SK-N-SH (cell line): Measurements from ENCODE around the gene KRT4. TPM values are rescaled to one million over a fixed set of nuclear protein-coding genes. Genes with fewer than 3 reads are reported as not detected.

Source experiments
- CTCF ChIA-PET: fragments of 300-600, 350-600 bp; formaldehyde crosslinking; extraction: SDS; loops from one replicate; lab custom pipeline; 2021; lab: Yijun Ruan, JAX
- POLR2A ChIA-PET: fragments of 350-600 bp; sonication (Branson Sonifier 250); formaldehyde crosslinking; extraction: SDS; loops from one replicate; lab custom pipeline; 2020; ENCODE audit warnings: antibody characterized with exemption, inconsistent platforms; lab: Yijun Ruan, JAX
- DNase-seq: peaks from one replicate; pipeline ENCODE4 v3.0.0; 2012
- H2AFZ ChIP-seq: fragments of 200-600 bp; sonication (generic); 2 replicates; pipeline ENCODE4 v1.8.1; 2016; ENCODE audit warnings: antibody characterized with exemption, mild to moderate bottlenecking, low read depth
- H3F3A ChIP-seq: fragments of 200-600 bp; sonication (generic); replicated peaks from 2 replicates; pipeline ENCODE3; 2016; ENCODE audit warnings: antibody characterized with exemption, mild to moderate bottlenecking; ENCODE audit not compliant: insufficient read depth
- H3K27ac ChIP-seq, 2 experiments: fragments of 200-500 bp in 1 of 2; fragments of 200-600 bp in 1 of 2; sonication (Bioruptor generic) in 1 of 2; sonication (generic), shearing (Covaris generic) in 1 of 2; 2 replicates each; pipeline versions ENCODE4 v1.5.1 to v1.6.1; 2014 to 2016; ENCODE audit warnings: low read depth in 2 of 2, inconsistent platforms in 1 of 2, low read length in 1 of 2, mild to moderate bottlenecking in 1 of 2, mixed read lengths in 1 of 2
- H3K27me3 ChIP-seq: fragments of 200-600 bp; sonication (generic), shearing (Covaris generic); 2 replicates; pipeline ENCODE4 v1.6.1; 2016; ENCODE audit warnings: mixed run types; ENCODE audit not compliant: insufficient read depth
- H3K36me3 ChIP-seq, 2 experiments: fragments of 200-500 bp in 1 of 2; fragments of 200-600 bp in 1 of 2; sonication (Bioruptor generic) in 1 of 2; sonication (generic) in 1 of 2; replicated peaks in 1 of 2; 2 replicates each; pipeline versions ENCODE3 to v1.5.1; 2014 to 2016; ENCODE audit warnings: low read length in 1 of 2, mild to moderate bottlenecking in 1 of 2; ENCODE audit not compliant: insufficient read depth in 2 of 2, control insufficient read depth in 1 of 2
- H3K4me1 ChIP-seq, 2 experiments: fragments of 200-500 bp in 1 of 2; fragments of 200-600 bp in 1 of 2; sonication (Bioruptor generic) in 1 of 2; sonication (generic), shearing (Covaris generic) in 1 of 2; 2 replicates each; pipeline versions ENCODE4 v1.5.1 to v1.6.1; 2014 to 2016; ENCODE audit warnings: low read depth in 1 of 2, low read length in 1 of 2, mixed run types in 1 of 2; ENCODE audit not compliant: insufficient read depth in 2 of 2, control insufficient read depth in 1 of 2
- H3K4me2 ChIP-seq: fragments of 200-600 bp; sonication (generic), shearing (Covaris generic); 2 replicates; pipeline ENCODE4 v1.6.1; 2017; ENCODE audit warnings: mixed run types
- H3K4me3 ChIP-seq, 2 experiments: fragments of 200-500 bp in 1 of 2; fragments of 200-600 bp in 1 of 2; sonication (Bioruptor generic) in 1 of 2; sonication (generic), shearing (Covaris generic) in 1 of 2; 2 replicates each; pipeline versions ENCODE4 v1.5.1 to v1.8.1; 2014 to 2016; ENCODE audit warnings: low read depth in 2 of 2, inconsistent platforms in 1 of 2, low read length in 1 of 2, mild to moderate bottlenecking in 1 of 2, mixed read lengths in 1 of 2, moderate library complexity in 1 of 2
- H3K79me2 ChIP-seq: fragments of 200-600 bp; sonication (generic); 2 replicates; pipeline ENCODE4 v1.8.1; 2017; ENCODE audit warnings: mild to moderate bottlenecking; ENCODE audit not compliant: insufficient read depth
- H3K9ac ChIP-seq: fragments of 200-600 bp; sonication (generic); 2 replicates; pipeline ENCODE4 v1.6.1; 2017; ENCODE audit warnings: mixed run types
- H3K9me2 ChIP-seq: fragments of 200-600 bp; sonication (generic); 2 replicates; pipeline ENCODE4 v1.6.1; 2017; ENCODE audit warnings: mixed run types
- H3K9me3 ChIP-seq: fragments of 200-600 bp; sonication (generic); 2 replicates; pipeline ENCODE4 v1.6.1; 2017; ENCODE audit warnings: mixed run types, mild to moderate bottlenecking, moderate library complexity
- H4K20me1 ChIP-seq: fragments of 200-600 bp; sonication (generic); 2 replicates; pipeline ENCODE4 v1.6.1; 2017; ENCODE audit warnings: mild to moderate bottlenecking, mixed run types; ENCODE audit not compliant: insufficient read depth
- CTCF ChIP-seq: fragments of 200-600 bp; sonication (generic); IDR thresholded peaks from 2 replicates; pipeline ENCODE4 v1.6.1; 2017; ENCODE audit warnings: antibody characterized with exemption, mild to moderate bottlenecking, moderate library complexity
- EP300 ChIP-seq, 2 experiments: IDR thresholded peaks; 2 replicates each; pipeline versions ENCODE4 v1.4.0 to v1.6.1; 2012; ENCODE audit warnings: borderline replicate concordance in 1 of 2, low read depth in 1 of 2, low read length in 1 of 2
- EZH2phosphoT487 ChIP-seq: fragments of 200-600 bp; sonication (generic); IDR thresholded peaks from 2 replicates; pipeline ENCODE4 v1.6.1; 2017; ENCODE audit warnings: low read depth, mixed run types, mild to moderate bottlenecking, antibody characterized with exemption, moderate library complexity, borderline replicate concordance
- FOSL2 ChIP-seq: IDR thresholded peaks from 2 replicates; pipeline ENCODE4 v1.4.0; 2012; ENCODE audit warnings: low read depth, mild to moderate bottlenecking, moderate library complexity, borderline replicate concordance
- GABPA ChIP-seq: IDR thresholded peaks from 2 replicates; pipeline ENCODE4 v1.4.0; 2012; ENCODE audit warnings: low read depth, mild to moderate bottlenecking
- GATA2 ChIP-seq: sonication (generic); formaldehyde crosslinking; IDR thresholded peaks from 2 replicates; pipeline ENCODE4 v1.5.0; 2020; ENCODE audit warnings: mild to moderate bottlenecking, missing genetic modification reagents
- MEF2A ChIP-seq: IDR thresholded peaks from 2 replicates; pipeline ENCODE4 v1.4.0; 2012; ENCODE audit warnings: low read depth, borderline replicate concordance
- NFIC ChIP-seq: IDR thresholded peaks from 2 replicates; pipeline ENCODE4 v1.4.0; 2012; ENCODE audit warnings: borderline replicate concordance
- NRF1 ChIP-seq: IDR thresholded peaks from 2 replicates; pipeline ENCODE4 v1.6.1; 2012; ENCODE audit warnings: low read depth, mild to moderate bottlenecking, low read length
- RCOR1 ChIP-seq: fragments of 150-350 bp; IDR thresholded peaks from 2 replicates; pipeline ENCODE4 v1.6.1; 2017; ENCODE audit warnings: antibody characterized with exemption, low read length
- RFX5 ChIP-seq: IDR thresholded peaks from 2 replicates; pipeline ENCODE4 v1.6.1; 2012; ENCODE audit warnings: mild to moderate bottlenecking, improper control_type of control experiment, low read length
- TCF12 ChIP-seq: IDR thresholded peaks from 2 replicates; pipeline ENCODE4 v1.4.0; 2012
- WGBS: methylation state at CpG from one replicate; pipeline ENCODE4 v1.1.6; 2017; ENCODE audit warnings: low lambda C conversion rate; 5-methylcytosine and 5-hydroxymethylcytosine counted together
- polyA plus RNA-seq, 3 experiments: library from polyadenylated mRNA; depleted of rRNA; stranded (reverse); fragments of >200 nt; gene quantifications; 2 replicates each; pipeline ENCODE4 v1.2.3, GENCODE V29; 2012
- TF ChIP-seq, protein P1 (sequence below): fragments of 150-350 bp; IDR thresholded peaks from 2 replicates; pipeline ENCODE4 v1.6.1; 2016; ENCODE audit warnings: mild to moderate bottlenecking, low read depth, low read length

The KRT4 gene
- polyA plus RNA-seq, 1 of the 3 experiments (the other 2 are of a cell fraction): not detected

DNA sequence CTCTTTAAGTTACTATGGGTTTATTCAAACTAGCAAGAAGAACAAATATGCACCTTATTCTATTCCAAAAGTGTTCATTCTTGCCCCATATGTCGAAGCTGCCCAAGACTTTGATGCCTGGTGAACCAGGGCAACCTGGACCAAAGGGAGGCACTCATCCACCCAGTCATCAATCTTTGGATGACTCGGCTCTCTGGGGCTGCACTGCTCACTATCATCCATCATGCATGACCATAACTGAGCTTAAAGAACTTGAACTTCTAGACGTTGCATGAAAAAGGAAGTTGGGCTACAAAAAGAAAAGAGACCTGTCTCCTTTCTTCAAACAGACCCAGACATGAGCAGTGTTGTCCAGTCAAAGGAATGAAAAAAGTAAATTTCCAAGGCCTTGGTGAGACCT is 1.2 kb downstream of the KRT4 start:
- Histone ChIP-seq H3K27me3 (peaks cover 25% of the 10 kb centered on the region), H3K4me1 (no peaks in the 10 kb centered on the region), H3K9me3 (no peaks in the 10 kb centered on the region), H3K79me2 (no peaks in the 10 kb centered on the region), H3K9me2 (no peaks in the 10 kb centered on the region), H3K4me2 (no peak overlapping the region), H4K20me1 (no peaks in the 10 kb centered on the region), H3K36me3 (no peaks in the 10 kb centered on the region), H2AFZ (no peak overlapping the region), H3F3A (no peaks in the 10 kb centered on the region), H3K27ac (no peak overlapping the region), H3K4me3 (no peak overlapping the region), H3K9ac (no peak overlapping the region)
- TF ChIP-seq NRF1: no peak
- TF ChIP-seq CTCF: no peak
- no peak for TF ChIP-seq MEF2A
- DNase-seq: no peak
- WGBS: 8% methylated on average over 3 of the region's 3 CpGs
- CTCF ChIA-PET: interaction anchor here (0.9 kb wide), 1 partner anchor 18 kb away, joined by 3 read pairs; no protein-coding TSS in a partner anchor
- POLR2A ChIA-PET: no interaction called here

- TF ChIP-seq TCF12: no peak
- TF ChIP-seq GATA2 (CRISPR knock-in tag): no peak
- TF ChIP-seq, protein P1, sequence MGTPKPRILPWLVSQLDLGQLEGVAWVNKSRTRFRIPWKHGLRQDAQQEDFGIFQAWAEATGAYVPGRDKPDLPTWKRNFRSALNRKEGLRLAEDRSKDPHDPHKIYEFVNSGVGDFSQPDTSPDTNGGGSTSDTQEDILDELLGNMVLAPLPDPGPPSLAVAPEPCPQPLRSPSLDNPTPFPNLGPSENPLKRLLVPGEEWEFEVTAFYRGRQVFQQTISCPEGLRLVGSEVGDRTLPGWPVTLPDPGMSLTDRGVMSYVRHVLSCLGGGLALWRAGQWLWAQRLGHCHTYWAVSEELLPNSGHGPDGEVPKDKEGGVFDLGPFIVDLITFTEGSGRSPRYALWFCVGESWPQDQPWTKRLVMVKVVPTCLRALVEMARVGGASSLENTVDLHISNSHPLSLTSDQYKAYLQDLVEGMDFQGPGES: no peak
- TF ChIP-seq NFIC: no peak
- no peak for TF ChIP-seq EZH2phosphoT487
- no peak for TF ChIP-seq RCOR1
- no peak for TF ChIP-seq GABPA
- no peak for TF ChIP-seq FOSL2
- no peak for TF ChIP-seq MEF2A
- no peak for TF ChIP-seq EP300 (IDR thresholded peaks at IDR 0.05; ENCODE audit: borderline replicate concordance in 1 of 2, low read depth in 1 of 2, low read length in 1 of 2)
- no peak for TF ChIP-seq RFX5
- Histone ChIP-seq H3K36me3 (no peaks in the 10 kb centered on the region), H3K4me2 (no peak overlapping the region), H3K27ac (no peak overlapping the region), H2AFZ (no peak overlapping the region), H3K9me2 (no peaks in the 10 kb centered on the region), H3K79me2 (no peaks in the 10 kb centered on the region), H4K20me1 (no peaks in the 10 kb centered on the region), H3K9me3 (no peaks in the 10 kb centered on the region), H3K27me3 (peaks cover 25% of the 10 kb centered on the region; the same call in 1 of the 2 replicates), H3F3A (no peaks in the 10 kb centered on the region), H3K9ac (no peak overlapping the region), H3K4me3 (no peak overlapping the region), H3K4me1 (no peaks in the 10 kb centered on the region)
- POLR2A ChIA-PET: no interaction called here
- 9% methylated on average over 3 of the region's 4 CpGs for WGBS
- CTCF ChIA-PET: interaction anchor here (0.9 kb wide), 1 partner anchor 19 kb away, joined by 3 read pairs; no protein-coding TSS in a partner anchor
- DNase-seq: no peak
These were observed 1.9 kb downstream of the KRT4 start for GRCh38 chr12:52812073-52812400.
